Prostate gland (tissue), 2 donors: ENCODE measurements around the gene INSRR.

Experiments used
- CTCF ChIP-seq, 4 experiments: fragments of 200-600 bp in 2 of 4; fragments of 450-650 bp in 2 of 4; sonication (generic) in 2 of 4; IDR thresholded peaks; 1 replicate in 3 of 4; 2 replicates in 1 of 4; pipeline ENCODE4 v1.5.1; 2016 to 2019; ENCODE audit warnings: antibody characterized with exemption in 4 of 4, mild to moderate bottlenecking in 2 of 4, moderate library complexity in 2 of 4
- POLR2A ChIP-seq: fragments of 450-650 bp; IDR thresholded peaks from one replicate; pipeline ENCODE4 v1.6.1; 2016; ENCODE audit warnings: antibody characterized with exemption, mild to moderate bottlenecking
- POLR2AphosphoS5 ChIP-seq: sonication (generic); formaldehyde crosslinking; IDR thresholded peaks from one replicate; pipeline ENCODE4 v1.6.1; 2017; ENCODE audit warnings: antibody characterized with exemption

GRCh38 chr1:156879876-156880275 is 21.0 kb upstream of the INSRR start:
- no peak for TF ChIP-seq CTCF (IDR thresholded peaks at IDR 0.05)
- no peak for TF ChIP-seq POLR2A
- no peak for TF ChIP-seq POLR2AphosphoS5
